NCI-H1092 treated with DMSO at 0.1 percent for 48 hours (cell line): ENCODE results near the gene TBC1D21.
"Not testable (repeated sequence)": the region's sequence is repeated elsewhere in the genome, so short reads cannot be mapped to it uniquely, and the experiment has no call there.

ENCODE experiments used
- DNase-seq: peaks from one replicate; lab custom pipeline; 2025; lab: John Stamatoyannopoulos, UW

The TBC1D21 gene

GRCh38 chr15:73930371-73930770, 57.0 kb downstream of the TBC1D21 start:
- no peak for DNase-seq

DNA sequence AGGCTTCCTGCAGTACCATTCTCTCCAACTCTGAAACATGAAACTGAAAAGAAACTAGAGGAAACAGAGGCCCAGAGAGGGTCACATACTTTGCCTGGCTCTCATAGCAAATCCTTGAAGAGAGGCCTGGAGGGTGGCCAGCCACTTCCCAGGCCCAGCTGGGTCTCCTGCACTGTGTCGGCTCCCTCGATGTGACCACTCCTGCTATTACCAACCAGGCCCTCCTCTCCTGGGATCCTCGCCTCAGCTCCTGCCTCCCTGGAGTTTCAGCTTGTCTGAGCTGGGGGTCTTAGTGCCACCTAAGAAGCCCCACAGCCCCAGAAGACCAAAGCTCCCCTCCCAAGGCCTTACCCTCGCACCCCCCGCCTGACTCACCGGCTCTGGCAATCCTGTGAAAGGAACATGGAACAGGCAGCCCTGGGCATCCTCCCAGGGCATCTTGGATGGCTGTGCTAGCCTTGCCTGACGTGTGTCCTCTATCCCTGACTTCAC, 57.5 kb downstream of the TBC1D21 start:
- DNase-seq, result no peak

DNA sequence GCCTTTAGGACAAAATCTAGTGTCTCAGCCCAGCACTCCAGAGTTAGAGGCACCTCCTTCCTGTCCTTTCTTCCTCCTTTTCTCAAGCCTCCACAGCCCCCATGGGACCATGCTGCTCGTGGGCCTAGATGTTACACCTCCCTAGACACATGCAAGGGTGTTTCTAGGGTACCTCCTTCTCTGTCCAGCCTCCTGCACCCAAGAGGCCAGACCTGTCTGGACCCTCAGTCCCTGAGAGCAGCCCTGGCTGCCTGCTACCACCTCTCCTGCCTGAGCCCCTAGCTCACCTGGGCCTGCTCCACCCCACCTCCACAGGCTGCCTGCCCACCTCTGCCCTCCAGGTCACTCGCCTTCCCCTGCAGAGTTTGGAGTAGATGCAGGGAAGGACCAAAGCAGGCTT, 58.1 kb downstream of the TBC1D21 start:
- DNase-seq, result no peak

DNA sequence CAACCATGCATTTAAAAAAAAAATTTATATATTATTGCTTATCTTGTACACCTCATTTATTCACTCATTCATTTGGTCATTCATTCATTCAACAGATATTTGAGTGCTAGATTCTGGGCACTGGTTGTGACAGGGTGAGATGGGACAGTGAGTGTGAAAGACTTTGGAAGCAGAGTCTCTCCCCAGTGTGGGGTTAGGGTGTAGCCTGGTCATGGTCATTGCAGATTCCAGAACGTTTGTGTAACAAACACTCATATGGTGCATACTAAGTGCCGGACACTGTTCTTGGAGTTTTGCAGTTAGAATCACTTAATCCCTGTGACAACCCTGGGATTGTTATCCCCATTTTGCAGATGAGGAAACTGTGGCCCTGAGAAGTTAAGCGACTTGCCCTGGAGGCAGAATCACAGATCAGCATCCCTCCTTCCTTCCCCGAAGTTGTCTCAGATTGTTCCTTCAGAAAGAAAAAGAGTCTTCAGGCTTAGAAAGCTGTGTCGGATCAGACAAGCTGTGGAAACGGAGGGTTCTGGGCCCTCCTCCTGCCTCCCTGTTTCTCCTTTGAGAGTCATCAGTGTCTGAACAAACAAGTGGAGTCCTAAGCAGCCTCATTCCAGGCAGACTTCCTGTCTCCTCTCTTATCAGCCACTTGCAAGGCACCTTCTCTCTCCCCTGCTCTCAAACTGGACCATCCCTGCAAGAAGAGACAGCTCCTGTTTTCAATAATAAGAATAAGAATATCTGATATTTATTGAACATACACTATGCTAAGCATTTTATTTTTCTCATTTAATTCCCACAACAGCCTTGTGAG, 59.2 kb downstream of the TBC1D21 start:
- no peak for DNase-seq

GRCh38 chr15:73934281-73934680, 60.9 kb downstream of the TBC1D21 start:
- DNase-seq, result no peak

DNA sequence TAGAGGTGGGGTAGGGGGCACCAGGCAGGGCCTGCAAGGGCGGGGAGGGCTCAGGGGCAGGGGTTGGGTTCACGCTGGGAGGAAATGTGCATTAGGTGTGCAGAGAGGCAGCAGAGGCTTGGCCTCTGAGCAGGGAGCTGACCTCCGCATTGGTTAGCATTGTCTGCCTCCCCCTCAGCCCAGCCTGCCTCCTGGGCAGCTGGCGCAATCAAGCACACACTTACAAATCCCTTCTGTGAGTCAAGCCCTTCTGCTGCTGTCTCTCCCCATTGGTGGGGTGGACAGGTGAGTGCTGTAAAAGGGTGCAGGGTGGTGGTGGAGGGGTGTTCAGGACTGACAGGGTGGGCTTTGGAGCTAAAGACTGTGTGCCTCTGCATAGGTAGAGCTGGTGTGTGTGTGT, 62.2 kb downstream of the TBC1D21 start:
- no peak for DNase-seq

DNA sequence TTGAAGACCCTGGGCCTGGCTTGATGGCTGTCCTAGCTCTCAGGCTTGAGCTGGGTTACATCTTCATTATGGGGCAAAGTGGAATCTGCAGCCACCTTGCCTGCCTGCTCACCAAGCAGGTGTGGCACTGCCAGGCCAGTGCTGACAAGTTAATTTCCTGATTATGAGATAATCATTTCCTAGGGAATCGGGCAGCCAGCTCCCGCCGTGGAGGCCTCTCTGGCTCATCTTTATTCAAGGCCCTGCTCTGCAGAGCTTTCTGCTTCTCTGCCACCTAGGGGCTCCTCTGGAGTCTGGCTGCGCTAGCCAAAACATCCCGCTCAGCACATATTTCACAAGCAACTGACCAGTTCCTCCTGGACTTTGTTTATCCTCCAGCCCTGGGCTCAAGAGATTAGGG, 62.8 kb downstream of the TBC1D21 start:
- DNase-seq, result no peak

DNA sequence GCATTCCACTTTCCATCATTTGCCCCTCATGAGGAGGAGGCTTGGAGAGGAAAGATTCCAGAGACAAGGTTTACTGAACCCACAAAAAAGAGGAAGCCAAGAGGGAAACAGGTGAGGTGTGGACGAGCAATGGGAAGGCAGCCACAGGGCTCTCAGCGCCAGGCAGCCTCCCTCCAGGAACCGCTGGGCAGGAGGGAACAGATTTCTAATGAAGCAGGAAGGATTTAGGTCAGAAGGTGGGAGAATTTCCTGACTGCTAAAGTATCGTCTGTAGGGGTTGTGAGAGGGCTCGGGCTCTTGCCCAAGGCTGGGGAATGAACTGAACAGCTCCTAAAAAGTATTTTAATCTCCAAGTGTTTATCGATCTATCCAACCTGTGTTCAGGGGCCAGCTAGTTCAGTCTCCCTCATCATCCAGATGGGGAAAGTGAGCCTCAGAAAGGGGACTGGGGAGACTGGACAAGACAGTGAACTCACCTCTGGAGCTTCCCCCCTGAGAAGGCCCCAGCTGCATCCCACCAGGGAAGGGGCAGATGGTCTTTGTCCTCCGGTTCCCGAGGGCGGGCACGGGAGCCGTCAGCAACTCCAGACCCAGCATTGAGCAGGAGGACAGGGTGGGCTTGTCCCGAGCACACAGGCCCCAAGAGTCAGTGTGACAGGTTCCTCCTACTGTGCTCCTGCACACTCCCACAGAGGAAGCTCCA, 63.4 kb downstream of the TBC1D21 start:
- no peak for DNase-seq

DNA sequence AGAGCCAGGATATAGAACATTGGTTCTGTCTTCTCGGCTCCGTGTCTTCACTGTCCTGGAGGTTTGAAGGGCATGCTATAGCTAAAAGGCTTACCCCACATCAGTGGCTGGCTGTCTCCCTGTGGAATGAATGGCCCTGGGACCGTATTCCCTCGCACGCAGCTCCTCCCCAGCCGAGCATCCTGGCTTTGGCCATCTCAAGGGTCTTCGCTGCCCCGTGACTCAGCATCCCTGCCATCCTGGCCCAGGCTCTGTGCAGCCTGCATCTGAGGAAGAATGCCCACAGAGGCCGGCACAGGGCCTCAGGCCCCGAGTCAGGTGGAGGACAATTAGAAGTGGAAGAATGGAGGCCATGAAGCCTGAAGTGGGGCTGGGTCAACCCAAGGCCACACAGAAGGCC, 63.9 kb downstream of the TBC1D21 start:
- no peak for DNase-seq

- no peak for DNase-seq
Measured at GRCh38 chr15:73937726-73938125, 64.4 kb downstream of the TBC1D21 start.

- DNase-seq, result not testable (repeated sequence)
Measured at GRCh38 chr15:73938516-73938915, 65.2 kb downstream of the TBC1D21 start.
